ENCODE data around the gene DEFB126. TPM values are rescaled to one million over a fixed set of nuclear protein-coding genes. Genes with fewer than 3 reads are reported as not detected.
"Not testable (repeated sequence)": the region's sequence is repeated elsewhere in the genome, so short reads cannot be mapped to it uniquely, and the experiment has no call there.

Gene DEFB126, protein sequence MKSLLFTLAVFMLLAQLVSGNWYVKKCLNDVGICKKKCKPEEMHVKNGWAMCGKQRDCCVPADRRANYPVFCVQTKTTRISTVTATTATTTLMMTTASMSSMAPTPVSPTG
- total RNA-seq = not detected
- polyA plus RNA-seq = not detected
- long read RNA-seq, donor 1 = 0 reads
- long read RNA-seq, donor 2 = 0 reads
- long read RNA-seq, donor 3 = 0 reads
- long read RNA-seq, donor 4 = 0 reads
- long read RNA-seq, donor 5 = 0 reads

DNA sequence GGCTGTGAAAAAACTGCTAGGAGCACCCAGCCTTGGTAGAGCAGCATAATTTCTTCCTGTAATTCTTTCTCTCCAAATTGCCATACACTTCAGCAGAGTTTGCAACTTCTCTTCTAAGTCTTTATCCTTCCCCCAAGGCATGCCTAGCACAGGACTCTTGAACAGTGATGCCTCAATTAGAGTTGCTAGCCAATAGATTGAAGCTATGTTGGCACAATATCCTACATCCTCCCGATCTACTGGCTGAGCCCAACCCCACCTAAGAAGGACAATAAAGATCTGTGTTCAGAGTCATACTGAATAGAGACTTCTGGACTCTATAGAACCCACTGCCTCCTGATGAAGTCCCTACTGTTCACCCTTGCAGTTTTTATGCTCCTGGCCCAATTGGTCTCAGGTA lies at the start of gene DEFB126:
Gene DEFB126, plus strand, starts transcription at position 301 of the 400 bp plus-strand sequence. Its CDS starts 39 bp downstream, at position 340.
- DNase-seq (no peak), ATAC-seq (ENCODE audit: insufficient read depth, low FRiP score) (no peak)
- no peak within 1 kb of the TSS for H3K27ac ChIP-seq (ENCODE audit: low read depth in 1 of 2, low read length in 1 of 2)
- H3K36me3 ChIP-seq (ENCODE audit: control insufficient read depth in 4 of 4, insufficient read depth in 4 of 4, low read length in 4 of 4) = no peaks in the 10 kb centered on the region
- H3K9me3 ChIP-seq (ENCODE audit: control insufficient read depth in 4 of 4, insufficient read depth in 3 of 4, low read length in 3 of 4) = peaks cover 0 to 2% (median 0%) of the 10 kb centered on the region in 4 donors
- no peak within 1 kb of the TSS for H3K9ac ChIP-seq (ENCODE audit: insufficient read depth in 1 of 2, low read length in 2 of 2)
- peaks cover 0 to 2% (median 0%) of the 10 kb centered on the region in 5 donors for H3K4me1 ChIP-seq (ENCODE audit: control insufficient read depth in 5 of 5, insufficient read depth in 5 of 5, low read length in 5 of 5)
- peaks cover 0 to 24% (median 13%) of the 10 kb centered on the region in 3 donors for H3K27me3 ChIP-seq (ENCODE audit: control insufficient read depth in 3 of 3, insufficient read depth in 3 of 3, low read length in 2 of 3)
- TF ChIP-seq, protein P1, sequence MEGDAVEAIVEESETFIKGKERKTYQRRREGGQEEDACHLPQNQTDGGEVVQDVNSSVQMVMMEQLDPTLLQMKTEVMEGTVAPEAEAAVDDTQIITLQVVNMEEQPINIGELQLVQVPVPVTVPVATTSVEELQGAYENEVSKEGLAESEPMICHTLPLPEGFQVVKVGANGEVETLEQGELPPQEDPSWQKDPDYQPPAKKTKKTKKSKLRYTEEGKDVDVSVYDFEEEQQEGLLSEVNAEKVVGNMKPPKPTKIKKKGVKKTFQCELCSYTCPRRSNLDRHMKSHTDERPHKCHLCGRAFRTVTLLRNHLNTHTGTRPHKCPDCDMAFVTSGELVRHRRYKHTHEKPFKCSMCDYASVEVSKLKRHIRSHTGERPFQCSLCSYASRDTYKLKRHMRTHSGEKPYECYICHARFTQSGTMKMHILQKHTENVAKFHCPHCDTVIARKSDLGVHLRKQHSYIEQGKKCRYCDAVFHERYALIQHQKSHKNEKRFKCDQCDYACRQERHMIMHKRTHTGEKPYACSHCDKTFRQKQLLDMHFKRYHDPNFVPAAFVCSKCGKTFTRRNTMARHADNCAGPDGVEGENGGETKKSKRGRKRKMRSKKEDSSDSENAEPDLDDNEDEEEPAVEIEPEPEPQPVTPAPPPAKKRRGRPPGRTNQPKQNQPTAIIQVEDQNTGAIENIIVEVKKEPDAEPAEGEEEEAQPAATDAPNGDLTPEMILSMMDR (IDR thresholded peaks at IDR 0.05; ENCODE audit: control extremely low read depth, extremely low read depth) = no peak
- 60 to 77% methylated on average over 1 of the region's 1 CpG for WGBS, 2 donors
- H3K4me3 ChIP-seq = no peak within 1 kb of the TSS

GRCh38 chr20:93641-94040 lies 48.7 kb upstream of the DEFB126 start:
- H3K4me3 ChIP-seq = no peak overlapping the region

GRCh38 chr20:95215-95614 lies 47.2 kb upstream of the DEFB126 start:
- no peaks in the 10 kb centered on the region for H3K27me3 ChIP-seq (ENCODE audit: control insufficient read depth in 3 of 3, insufficient read depth in 3 of 3, low read length in 2 of 3)
- no peak overlapping the region for H3K9ac ChIP-seq (ENCODE audit: insufficient read depth in 1 of 2, low read length in 2 of 2)
- H3K4me3 ChIP-seq = no peak overlapping the region
- no peaks in the 10 kb centered on the region for H3K4me1 ChIP-seq (ENCODE audit: control insufficient read depth in 5 of 5, insufficient read depth in 5 of 5, low read length in 5 of 5)
- DNase-seq = no peak
- no peaks in the 10 kb centered on the region for H3K36me3 ChIP-seq (ENCODE audit: control insufficient read depth in 4 of 4, insufficient read depth in 4 of 4, low read length in 4 of 4)
- peaks cover 0 to 6% (median under 1%) of the 10 kb centered on the region in 4 donors for H3K9me3 ChIP-seq (ENCODE audit: control insufficient read depth in 4 of 4, insufficient read depth in 3 of 4, low read length in 3 of 4)
- 84 to 88% methylated on average over 4 of the region's 4 CpGs for WGBS, 2 donors
- no peak for ATAC-seq (ENCODE audit: insufficient read depth, low FRiP score)
- H3K27ac ChIP-seq (ENCODE audit: low read depth in 1 of 2, low read length in 1 of 2) = no peak overlapping the region
- TF ChIP-seq, protein P1 (IDR thresholded peaks at IDR 0.05; ENCODE audit: control extremely low read depth, extremely low read depth) = no peak

More at GRCh38 chr20:93641-94040, 48.7 kb upstream of the DEFB126 start:
- Histone ChIP-seq H3K27ac (ENCODE audit: low read depth in 1 of 2, low read length in 1 of 2) (no peak overlapping the region), H3K4me1 (ENCODE audit: control insufficient read depth in 5 of 5, insufficient read depth in 5 of 5, low read length in 5 of 5) (no peaks in the 10 kb centered on the region), H3K9me3 (ENCODE audit: control insufficient read depth in 4 of 4, insufficient read depth in 3 of 4, low read length in 3 of 4) (peaks cover 0 to 6% (median under 1%) of the 10 kb centered on the region in 4 donors), H3K27me3 (ENCODE audit: control insufficient read depth in 3 of 3, insufficient read depth in 3 of 3, low read length in 2 of 3) (no peaks in the 10 kb centered on the region), H3K9ac (ENCODE audit: insufficient read depth in 1 of 2, low read length in 2 of 2) (no peak overlapping the region), H3K36me3 (ENCODE audit: control insufficient read depth in 4 of 4, insufficient read depth in 4 of 4, low read length in 4 of 4) (no peaks in the 10 kb centered on the region)
- no peak for ATAC-seq (ENCODE audit: insufficient read depth, low FRiP score)
- TF ChIP-seq, protein P1 (IDR thresholded peaks at IDR 0.05; ENCODE audit: control extremely low read depth, extremely low read depth) = no peak
- DNase-seq = no peak

DNA sequence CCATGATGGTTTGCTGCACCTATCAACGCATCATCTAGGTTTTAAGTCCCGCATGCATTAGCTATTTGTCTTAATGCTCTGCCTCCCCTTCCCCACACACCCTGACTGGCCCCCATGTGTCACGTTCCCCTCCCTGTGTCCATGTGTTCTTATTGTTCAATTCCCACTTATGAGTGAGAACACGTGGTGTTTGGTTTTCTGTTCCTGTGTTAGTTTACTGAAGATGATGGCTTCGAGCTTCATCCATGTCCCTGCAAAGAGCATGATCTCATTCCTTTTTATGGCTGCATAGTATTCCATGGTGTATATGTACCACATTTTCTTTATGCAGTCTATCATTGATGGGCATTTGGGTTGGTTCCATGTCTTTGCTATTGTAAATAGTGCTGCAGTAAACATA lies 44.7 kb upstream of the DEFB126 start:
- not testable (repeated sequence) for H3K4me3 ChIP-seq; H3K36me3 ChIP-seq (ENCODE audit: control insufficient read depth in 4 of 4, insufficient read depth in 4 of 4, low read length in 4 of 4); H3K9ac ChIP-seq (ENCODE audit: insufficient read depth in 1 of 2, low read length in 2 of 2); H3K27ac ChIP-seq (ENCODE audit: low read depth in 1 of 2, low read length in 1 of 2); H3K27me3 ChIP-seq (ENCODE audit: control insufficient read depth in 3 of 3, insufficient read depth in 3 of 3, low read length in 2 of 3); H3K9me3 ChIP-seq (ENCODE audit: control insufficient read depth in 4 of 4, insufficient read depth in 3 of 4, low read length in 3 of 4); H3K4me1 ChIP-seq (ENCODE audit: control insufficient read depth in 5 of 5, insufficient read depth in 5 of 5, low read length in 5 of 5); DNase-seq; ATAC-seq (ENCODE audit: insufficient read depth, low FRiP score)
- WGBS, 2 donors = 78 to 81% methylated on average over 5 of the region's 5 CpGs
